Ishikawa (cell line): Measurements from ENCODE around the gene TPR.

Experiments
- CEBPB ChIP-seq: IDR thresholded peaks from 2 replicates; pipeline ENCODE4 v1.6.1; 2012
- CREB1 ChIP-seq: IDR thresholded peaks from 2 replicates; pipeline ENCODE4 v1.6.1; 2012; ENCODE audit warnings: low read depth
- EGR1 ChIP-seq: IDR thresholded peaks from 2 replicates; pipeline ENCODE4 v1.6.1; 2012
- EP300 ChIP-seq: IDR thresholded peaks from 2 replicates; pipeline ENCODE4 v1.6.1; 2012; ENCODE audit warnings: borderline replicate concordance
- FOXM1 ChIP-seq: IDR thresholded peaks from 2 replicates; pipeline ENCODE4 v1.6.1; 2012; ENCODE audit warnings: low read depth, borderline replicate concordance
- NFIC ChIP-seq: IDR thresholded peaks from 2 replicates; pipeline ENCODE4 v1.6.1; 2012
- RAD21 ChIP-seq: IDR thresholded peaks from 2 replicates; pipeline ENCODE4 v1.6.1; 2012; ENCODE audit warnings: low read depth
- TAF1 ChIP-seq: IDR thresholded peaks from 2 replicates; pipeline ENCODE4 v1.6.1; 2012; ENCODE audit warnings: low read depth, mild to moderate bottlenecking
- TCF12 ChIP-seq: IDR thresholded peaks from 2 replicates; pipeline ENCODE4 v1.6.1; 2012; ENCODE audit warnings: low read depth
- TEAD4 ChIP-seq: IDR thresholded peaks from 2 replicates; pipeline ENCODE4 v1.6.1; 2012
- YY1 ChIP-seq: IDR thresholded peaks from 2 replicates; pipeline ENCODE4 v1.6.1; 2012; ENCODE audit warnings: low read depth
- ZBTB7A ChIP-seq: IDR thresholded peaks from 2 replicates; pipeline ENCODE4 v1.6.1; 2012; ENCODE audit warnings: low read depth
- TF ChIP-seq, protein P1 (sequence below): IDR thresholded peaks from 2 replicates; pipeline ENCODE4 v1.6.1; 2012; ENCODE audit warnings: low read depth, mild to moderate bottlenecking
- TF ChIP-seq, protein P2 (sequence below): IDR thresholded peaks from 2 replicates; pipeline ENCODE4 v1.6.1; 2012
- TF ChIP-seq, protein P3 (sequence below): IDR thresholded peaks from 2 replicates; pipeline ENCODE4 v1.6.1; 2012

The TPR gene

DNA sequence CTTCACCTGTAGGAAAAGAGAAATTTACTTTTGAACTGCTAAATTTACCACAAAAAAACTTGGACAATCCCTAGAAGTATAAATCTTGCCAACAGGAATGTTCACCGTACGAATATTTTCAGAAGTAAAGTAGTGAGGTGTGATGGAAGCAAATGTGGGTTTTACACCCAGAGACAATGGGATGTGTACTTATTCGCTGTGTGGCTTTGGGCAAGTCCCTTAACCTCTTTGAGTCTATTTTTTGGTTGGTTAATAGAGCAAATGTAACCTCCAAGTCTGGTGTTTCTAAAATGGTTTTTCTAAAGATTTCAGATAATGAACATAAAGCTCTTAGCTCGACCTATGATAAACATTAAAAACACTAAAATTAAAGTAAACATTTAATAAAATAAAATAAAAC is 51.2 kb downstream of the TPR start:
- TF ChIP-seq EP300 = no peak
- no peak for TF ChIP-seq RAD21
- TF ChIP-seq, protein P1, sequence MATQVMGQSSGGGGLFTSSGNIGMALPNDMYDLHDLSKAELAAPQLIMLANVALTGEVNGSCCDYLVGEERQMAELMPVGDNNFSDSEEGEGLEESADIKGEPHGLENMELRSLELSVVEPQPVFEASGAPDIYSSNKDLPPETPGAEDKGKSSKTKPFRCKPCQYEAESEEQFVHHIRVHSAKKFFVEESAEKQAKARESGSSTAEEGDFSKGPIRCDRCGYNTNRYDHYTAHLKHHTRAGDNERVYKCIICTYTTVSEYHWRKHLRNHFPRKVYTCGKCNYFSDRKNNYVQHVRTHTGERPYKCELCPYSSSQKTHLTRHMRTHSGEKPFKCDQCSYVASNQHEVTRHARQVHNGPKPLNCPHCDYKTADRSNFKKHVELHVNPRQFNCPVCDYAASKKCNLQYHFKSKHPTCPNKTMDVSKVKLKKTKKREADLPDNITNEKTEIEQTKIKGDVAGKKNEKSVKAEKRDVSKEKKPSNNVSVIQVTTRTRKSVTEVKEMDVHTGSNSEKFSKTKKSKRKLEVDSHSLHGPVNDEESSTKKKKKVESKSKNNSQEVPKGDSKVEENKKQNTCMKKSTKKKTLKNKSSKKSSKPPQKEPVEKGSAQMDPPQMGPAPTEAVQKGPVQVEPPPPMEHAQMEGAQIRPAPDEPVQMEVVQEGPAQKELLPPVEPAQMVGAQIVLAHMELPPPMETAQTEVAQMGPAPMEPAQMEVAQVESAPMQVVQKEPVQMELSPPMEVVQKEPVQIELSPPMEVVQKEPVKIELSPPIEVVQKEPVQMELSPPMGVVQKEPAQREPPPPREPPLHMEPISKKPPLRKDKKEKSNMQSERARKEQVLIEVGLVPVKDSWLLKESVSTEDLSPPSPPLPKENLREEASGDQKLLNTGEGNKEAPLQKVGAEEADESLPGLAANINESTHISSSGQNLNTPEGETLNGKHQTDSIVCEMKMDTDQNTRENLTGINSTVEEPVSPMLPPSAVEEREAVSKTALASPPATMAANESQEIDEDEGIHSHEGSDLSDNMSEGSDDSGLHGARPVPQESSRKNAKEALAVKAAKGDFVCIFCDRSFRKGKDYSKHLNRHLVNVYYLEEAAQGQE = no peak
- no peak for TF ChIP-seq ZBTB7A
- TF ChIP-seq TAF1 = no peak
- no peak for TF ChIP-seq TEAD4
- no peak for TF ChIP-seq NFIC
- TF ChIP-seq CEBPB = no peak
- no peak for TF ChIP-seq TCF12
- no peak for TF ChIP-seq CREB1
- TF ChIP-seq, protein P2, sequence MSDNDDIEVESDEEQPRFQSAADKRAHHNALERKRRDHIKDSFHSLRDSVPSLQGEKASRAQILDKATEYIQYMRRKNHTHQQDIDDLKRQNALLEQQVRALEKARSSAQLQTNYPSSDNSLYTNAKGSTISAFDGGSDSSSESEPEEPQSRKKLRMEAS = no peak
- no peak for TF ChIP-seq FOXM1
- TF ChIP-seq YY1 = no peak
- TF ChIP-seq, protein P3, sequence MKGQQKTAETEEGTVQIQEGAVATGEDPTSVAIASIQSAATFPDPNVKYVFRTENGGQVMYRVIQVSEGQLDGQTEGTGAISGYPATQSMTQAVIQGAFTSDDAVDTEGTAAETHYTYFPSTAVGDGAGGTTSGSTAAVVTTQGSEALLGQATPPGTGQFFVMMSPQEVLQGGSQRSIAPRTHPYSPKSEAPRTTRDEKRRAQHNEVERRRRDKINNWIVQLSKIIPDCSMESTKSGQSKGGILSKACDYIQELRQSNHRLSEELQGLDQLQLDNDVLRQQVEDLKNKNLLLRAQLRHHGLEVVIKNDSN = no peak
- TF ChIP-seq EGR1 = no peak

DNA sequence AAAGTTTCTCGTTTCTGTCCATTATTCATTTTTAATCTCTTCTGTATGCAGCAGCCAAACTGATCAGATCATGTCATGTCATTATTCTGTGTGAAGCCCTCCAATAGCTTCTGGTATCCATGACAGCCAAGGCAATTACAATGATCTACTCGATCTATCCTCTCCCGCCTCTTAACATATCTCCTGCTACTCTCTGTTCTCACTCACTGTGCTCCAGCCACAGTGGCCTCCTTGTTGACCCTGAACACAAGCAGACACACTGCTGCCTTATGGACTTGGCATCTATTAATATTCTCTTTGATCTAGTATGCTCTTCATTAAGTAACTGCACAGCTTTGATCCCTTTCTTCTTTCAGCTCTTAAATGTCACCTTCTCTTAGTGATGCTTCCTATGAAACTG is 59.5 kb downstream of the TPR start:
- TF ChIP-seq, protein P3 = no peak
- TF ChIP-seq TAF1 (no peak), ZBTB7A (no peak), EGR1 (no peak), FOXM1 (no peak), EP300 (no peak), TCF12 (no peak)

DNA sequence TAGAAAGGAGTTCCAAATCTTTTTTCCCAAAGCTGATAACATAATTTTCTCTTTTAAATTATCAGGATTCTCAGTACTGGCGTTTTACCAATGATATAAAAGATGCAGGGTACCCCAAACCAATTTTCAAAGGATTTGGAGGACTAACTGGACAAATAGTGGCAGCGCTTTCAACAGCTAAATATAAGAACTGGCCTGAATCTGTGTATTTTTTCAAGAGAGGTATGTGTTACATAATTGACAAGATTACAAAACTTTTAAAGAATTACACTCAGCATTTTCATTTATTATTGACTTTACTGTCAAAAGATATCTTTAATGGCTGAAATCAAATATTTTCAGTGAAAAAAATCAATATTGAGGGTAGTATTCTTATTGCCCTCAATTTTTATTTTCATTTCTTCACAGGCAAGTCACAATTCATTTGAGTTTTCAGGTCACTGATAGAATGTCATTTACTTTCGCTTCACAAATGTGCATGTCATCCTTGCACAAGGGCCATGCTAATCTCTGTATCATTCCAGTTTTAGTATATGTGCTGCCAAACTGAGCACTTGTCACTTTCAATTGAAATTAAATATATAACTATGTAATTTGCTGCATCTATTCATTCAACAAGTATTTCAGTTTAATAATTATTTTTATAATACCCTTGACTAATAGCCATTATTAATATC is 63.5 kb downstream of the TPR start:
- TF ChIP-seq CREB1 = no peak

DNA sequence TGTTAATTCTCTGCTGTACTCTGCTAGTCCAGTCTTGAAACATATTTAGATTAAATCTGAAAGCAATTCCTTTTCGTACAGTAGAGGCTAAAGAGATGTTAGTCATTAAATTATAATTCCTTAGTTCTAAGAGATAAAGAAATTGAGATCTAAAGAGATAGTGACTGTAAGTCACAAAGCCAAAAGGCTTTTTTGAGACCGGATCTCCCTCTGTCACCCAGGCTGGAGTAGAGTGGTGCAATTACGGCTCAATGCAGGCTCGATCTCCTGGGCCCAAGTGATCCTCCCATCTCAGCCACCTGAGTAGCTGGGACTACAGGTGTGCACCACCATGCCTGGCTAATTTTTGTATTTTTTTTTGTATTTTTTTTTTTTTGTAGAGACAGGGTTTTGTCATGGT is 64.7 kb downstream of the TPR start:
- no peak for TF ChIP-seq TCF12
- TF ChIP-seq CREB1 = no peak
- TF ChIP-seq, protein P1 = no peak
- TF ChIP-seq FOXM1 = no peak
- no peak for TF ChIP-seq ZBTB7A
- TF ChIP-seq TAF1 = no peak
- TF ChIP-seq TEAD4 = no peak
- TF ChIP-seq CEBPB = no peak
- no peak for TF ChIP-seq RAD21
- TF ChIP-seq EGR1 = no peak
- TF ChIP-seq EP300 = no peak

DNA sequence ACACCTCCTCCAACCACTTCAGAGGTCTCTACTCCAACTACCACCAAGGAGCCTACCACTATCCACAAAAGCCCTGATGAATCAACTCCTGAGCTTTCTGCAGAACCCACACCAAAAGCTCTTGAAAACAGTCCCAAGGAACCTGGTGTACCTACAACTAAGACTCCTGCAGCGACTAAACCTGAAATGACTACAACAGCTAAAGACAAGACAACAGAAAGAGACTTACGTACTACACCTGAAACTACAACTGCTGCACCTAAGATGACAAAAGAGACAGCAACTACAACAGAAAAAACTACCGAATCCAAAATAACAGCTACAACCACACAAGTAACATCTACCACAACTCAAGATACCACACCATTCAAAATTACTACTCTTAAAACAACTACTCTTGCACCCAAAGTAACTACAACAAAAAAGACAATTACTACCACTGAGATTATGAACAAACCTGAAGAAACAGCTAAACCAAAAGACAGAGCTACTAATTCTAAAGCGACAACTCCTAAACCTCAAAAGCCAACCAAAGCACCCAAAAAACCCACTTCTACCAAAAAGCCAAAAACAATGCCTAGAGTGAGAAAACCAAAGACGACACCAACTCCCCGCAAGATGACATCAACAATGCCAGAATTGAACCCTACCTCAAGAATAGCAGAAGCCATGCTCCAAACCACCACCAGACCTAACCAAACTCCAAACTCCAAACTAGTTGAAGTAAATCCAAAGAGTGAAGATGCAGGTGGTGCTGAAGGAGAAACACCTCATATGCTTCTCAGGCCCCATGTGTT is 66.6 kb downstream of the TPR start:
- TF ChIP-seq RAD21 (no peak), CREB1 (no peak)

DNA sequence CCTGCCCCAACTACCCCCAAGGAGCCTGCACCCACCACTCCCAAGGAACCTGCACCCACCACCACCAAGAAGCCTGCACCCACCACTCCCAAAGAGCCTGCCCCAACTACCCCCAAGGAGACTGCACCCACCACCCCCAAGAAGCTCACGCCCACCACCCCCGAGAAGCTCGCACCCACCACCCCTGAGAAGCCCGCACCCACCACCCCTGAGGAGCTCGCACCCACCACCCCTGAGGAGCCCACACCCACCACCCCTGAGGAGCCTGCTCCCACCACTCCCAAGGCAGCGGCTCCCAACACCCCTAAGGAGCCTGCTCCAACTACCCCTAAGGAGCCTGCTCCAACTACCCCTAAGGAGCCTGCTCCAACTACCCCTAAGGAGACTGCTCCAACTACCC is 67.6 kb downstream of the TPR start:
- no peak for TF ChIP-seq YY1
- TF ChIP-seq CREB1 = no peak
- no peak for TF ChIP-seq EP300
- TF ChIP-seq, protein P2 = no peak
- TF ChIP-seq TEAD4 = no peak
- no peak for TF ChIP-seq RAD21
- TF ChIP-seq ZBTB7A = no peak
- TF ChIP-seq, protein P3 = no peak
- no peak for TF ChIP-seq TCF12
- TF ChIP-seq EGR1 = no peak
